Measurements from ENCODE around the gene PKNOX2. TPM values are rescaled to one million over a fixed set of nuclear protein-coding genes. Genes with fewer than 3 reads are reported as not detected.

Gene PKNOX2
- total and polyA plus RNA-seq, 4 experiments from 2014 or later, result not detected

- peaks cover 4% of the 10 kb centered on the region in 2 donors for H3K27me3 Mint-ChIP-seq
- H3K36me3 ChIP-seq (ENCODE audit: insufficient read depth, low read length), result no peaks in the 10 kb centered on the region
- no peaks in the 10 kb centered on the region for H3K36me3 Mint-ChIP-seq
- H3K27me3 ChIP-seq (ENCODE audit: insufficient read depth, low read length), result no peaks in the 10 kb centered on the region
- H3K4me3 Mint-ChIP-seq, result no peak overlapping the region
- H3K4me3 ChIP-seq (ENCODE audit: low read length in 2 of 2), result no peak overlapping the region
- intact Hi-C loops (cut with micrococcal nuclease), result no loop called here
- ChIA-PET POLR2A (ENCODE audit: partially characterized antibody) (no interaction called here), CTCF (ENCODE audit: partially characterized antibody) (no interaction called here)
- no peak for DNase-seq
- H3K27ac ChIP-seq (ENCODE audit: low read depth, low read length), result no peak overlapping the region
- peaks cover 0 to 1% (median 0%) of the 10 kb centered on the region in 8 donors for H3K9me3 Mint-ChIP-seq
- H3K4me1 ChIP-seq (ENCODE audit: insufficient read depth, low read length), result no peaks in the 10 kb centered on the region
- no peak overlapping the region for H3K27ac Mint-ChIP-seq
- no peaks in the 10 kb centered on the region for H3K9me3 ChIP-seq (ENCODE audit: control insufficient read depth in 1 of 2, low read length in 2 of 2)
- H3K4me1 Mint-ChIP-seq, result peaks cover 0 to 2% (median 0%) of the 10 kb centered on the region in 4 donors
These were observed 132.9 kb downstream of the PKNOX2 start for GRCh38 chr11:125297346-125297915.

GRCh38 chr11:125299061-125299615, 134.6 kb downstream of the PKNOX2 start:
- H3K27me3 Mint-ChIP-seq, result peaks cover 4% of the 10 kb centered on the region in 2 donors
- H3K36me3 Mint-ChIP-seq, result no peaks in the 10 kb centered on the region
- CTCF ChIA-PET (ENCODE audit: partially characterized antibody), result no interaction called here

GRCh38 chr11:125299821-125300220, 135.3 kb downstream of the PKNOX2 start:
- Histone ChIP-seq H3K27ac (ENCODE audit: low read depth, low read length) (no peak overlapping the region), H3K27me3 (ENCODE audit: insufficient read depth, low read length) (no peaks in the 10 kb centered on the region), H3K9me3 (ENCODE audit: control insufficient read depth in 1 of 2, low read length in 2 of 2) (no peaks in the 10 kb centered on the region), H3K4me1 (ENCODE audit: insufficient read depth, low read length) (no peaks in the 10 kb centered on the region), H3K4me3 (ENCODE audit: low read length in 2 of 2) (no peak overlapping the region), H3K36me3 (ENCODE audit: insufficient read depth, low read length) (no peaks in the 10 kb centered on the region)
- intact Hi-C loops (cut with micrococcal nuclease), result no loop called here
- no peak overlapping the region for H3K4me3 Mint-ChIP-seq
- no peak for DNase-seq
- no peaks in the 10 kb centered on the region for H3K36me3 Mint-ChIP-seq
- ChIA-PET CTCF (ENCODE audit: partially characterized antibody) (no interaction called here), POLR2A (ENCODE audit: partially characterized antibody) (no interaction called here)
- H3K9me3 Mint-ChIP-seq, result no peaks in the 10 kb centered on the region
- H3K27me3 Mint-ChIP-seq, result peaks cover 1 to 4% of the 10 kb centered on the region in 2 donors
- H3K4me1 Mint-ChIP-seq, result no peaks in the 10 kb centered on the region
- no peak overlapping the region for H3K27ac Mint-ChIP-seq

More at GRCh38 chr11:125299061-125299615, 134.6 kb downstream of the PKNOX2 start:
- no peaks in the 10 kb centered on the region for H3K9me3 ChIP-seq (ENCODE audit: control insufficient read depth in 1 of 2, low read length in 2 of 2)
- no peaks in the 10 kb centered on the region for H3K27me3 ChIP-seq (ENCODE audit: insufficient read depth, low read length)
- H3K27ac ChIP-seq (ENCODE audit: low read depth, low read length), result no peak overlapping the region
- intact Hi-C loops (cut with micrococcal nuclease), result no loop called here
- DNase-seq, result no peak
- no peaks in the 10 kb centered on the region for H3K9me3 Mint-ChIP-seq
- peaks cover 0 to 2% (median 0%) of the 10 kb centered on the region in 4 donors for H3K4me1 Mint-ChIP-seq
- H3K27ac Mint-ChIP-seq, result peak overlapping the region in 1 of 7 donors; percentile 15
- POLR2A ChIA-PET (ENCODE audit: partially characterized antibody), result no interaction called here
- no peak overlapping the region for H3K4me3 ChIP-seq (ENCODE audit: low read length in 2 of 2)
- no peak overlapping the region for H3K4me3 Mint-ChIP-seq
- H3K36me3 ChIP-seq (ENCODE audit: insufficient read depth, low read length), result no peaks in the 10 kb centered on the region
- no peaks in the 10 kb centered on the region for H3K4me1 ChIP-seq (ENCODE audit: insufficient read depth, low read length)

GRCh38 chr11:125300791-125301218, 136.3 kb downstream of the PKNOX2 start:
- Histone ChIP-seq H3K4me3 (ENCODE audit: low read length in 2 of 2) (no peak overlapping the region), H3K4me1 (ENCODE audit: insufficient read depth, low read length) (no peaks in the 10 kb centered on the region), H3K27me3 (ENCODE audit: insufficient read depth, low read length) (no peaks in the 10 kb centered on the region), H3K9me3 (ENCODE audit: control insufficient read depth in 1 of 2, low read length in 2 of 2) (no peaks in the 10 kb centered on the region), H3K27ac (ENCODE audit: low read depth, low read length) (no peak overlapping the region), H3K36me3 (ENCODE audit: insufficient read depth, low read length) (no peaks in the 10 kb centered on the region)
- Mint-ChIP-seq H3K27me3 (peaks cover 1 to 4% of the 10 kb centered on the region in 2 donors), H3K27ac (no peak overlapping the region), H3K4me3 (no peak overlapping the region), H3K36me3 (no peaks in the 10 kb centered on the region), H3K9me3 (peaks cover 0 to 2% (median 0%) of the 10 kb centered on the region in 8 donors), H3K4me1 (no peaks in the 10 kb centered on the region)
- DNase-seq, result no peak
- POLR2A ChIA-PET (ENCODE audit: partially characterized antibody), result no interaction called here
- CTCF ChIA-PET (ENCODE audit: partially characterized antibody), result no interaction called here
- intact Hi-C loops (cut with micrococcal nuclease), result no loop called here

- ChIA-PET POLR2A (ENCODE audit: partially characterized antibody) (no interaction called here), CTCF (ENCODE audit: partially characterized antibody) (no interaction called here)
- Histone ChIP-seq H3K4me1 (ENCODE audit: insufficient read depth, low read length) (no peaks in the 10 kb centered on the region), H3K27me3 (ENCODE audit: insufficient read depth, low read length) (no peaks in the 10 kb centered on the region), H3K9me3 (ENCODE audit: control insufficient read depth in 1 of 2, low read length in 2 of 2) (no peaks in the 10 kb centered on the region), H3K4me3 (ENCODE audit: low read length in 2 of 2) (no peak overlapping the region), H3K27ac (ENCODE audit: low read depth, low read length) (no peak overlapping the region), H3K36me3 (ENCODE audit: insufficient read depth, low read length) (no peaks in the 10 kb centered on the region)
- Mint-ChIP-seq H3K36me3 (no peaks in the 10 kb centered on the region), H3K9me3 (peaks cover 0 to 2% (median 0%) of the 10 kb centered on the region in 8 donors), H3K4me1 (no peaks in the 10 kb centered on the region), H3K4me3 (no peak overlapping the region), H3K27ac (no peak overlapping the region), H3K27me3 (peaks cover 1 to 4% of the 10 kb centered on the region in 2 donors)
- intact Hi-C loops (cut with micrococcal nuclease), result no loop called here
- no peak for DNase-seq
These were observed 136.8 kb downstream of the PKNOX2 start for GRCh38 chr11:125301346-125301745.

GRCh38 chr11:125303186-125303585, 138.6 kb downstream of the PKNOX2 start:
- POLR2A ChIA-PET (ENCODE audit: partially characterized antibody), result no interaction called here

GRCh38 chr11:125303694-125304093, 139.1 kb downstream of the PKNOX2 start:
- H3K27me3 ChIP-seq (ENCODE audit: insufficient read depth, low read length), result peaks cover 5% of the 10 kb centered on the region
- H3K27ac Mint-ChIP-seq, result no peak overlapping the region
- no peaks in the 10 kb centered on the region for H3K4me1 ChIP-seq (ENCODE audit: insufficient read depth, low read length)
- H3K9me3 ChIP-seq (ENCODE audit: control insufficient read depth in 1 of 2, low read length in 2 of 2), result no peaks in the 10 kb centered on the region
- no peaks in the 10 kb centered on the region for H3K36me3 ChIP-seq (ENCODE audit: insufficient read depth, low read length)
- POLR2A ChIA-PET (ENCODE audit: partially characterized antibody), result no interaction called here
- H3K36me3 Mint-ChIP-seq, result no peaks in the 10 kb centered on the region
- H3K9me3 Mint-ChIP-seq, result peaks cover 0 to 2% (median 0%) of the 10 kb centered on the region in 8 donors
- H3K4me1 Mint-ChIP-seq, result no peaks in the 10 kb centered on the region
- no peak overlapping the region for H3K27ac ChIP-seq (ENCODE audit: low read depth, low read length)
- H3K27me3 Mint-ChIP-seq, result peaks cover 4% of the 10 kb centered on the region in 2 donors
- CTCF ChIA-PET (ENCODE audit: partially characterized antibody), result no interaction called here
- DNase-seq, result no peak
- no peak overlapping the region for H3K4me3 ChIP-seq (ENCODE audit: low read length in 2 of 2)
- intact Hi-C loops (cut with micrococcal nuclease), result no loop called here
- no peak overlapping the region for H3K4me3 Mint-ChIP-seq

More at GRCh38 chr11:125303186-125303585, 138.6 kb downstream of the PKNOX2 start:
- intact Hi-C loops (cut with micrococcal nuclease), result no loop called here
- Mint-ChIP-seq H3K27ac (no peak overlapping the region), H3K27me3 (peaks cover under 1 to 4% of the 10 kb centered on the region in 2 donors), H3K36me3 (no peaks in the 10 kb centered on the region), H3K4me1 (no peaks in the 10 kb centered on the region), H3K4me3 (no peak overlapping the region), H3K9me3 (peaks cover 0 to 2% (median 0%) of the 10 kb centered on the region in 8 donors)
- Histone ChIP-seq H3K27me3 (ENCODE audit: insufficient read depth, low read length) (peaks cover 5% of the 10 kb centered on the region), H3K9me3 (ENCODE audit: control insufficient read depth in 1 of 2, low read length in 2 of 2) (no peaks in the 10 kb centered on the region), H3K4me3 (ENCODE audit: low read length in 2 of 2) (no peak overlapping the region), H3K4me1 (ENCODE audit: insufficient read depth, low read length) (no peaks in the 10 kb centered on the region), H3K36me3 (ENCODE audit: insufficient read depth, low read length) (no peaks in the 10 kb centered on the region), H3K27ac (ENCODE audit: low read depth, low read length) (no peak overlapping the region)
- no peak for DNase-seq
- CTCF ChIA-PET (ENCODE audit: partially characterized antibody), result no interaction called here

All from CD4-positive, alpha-beta memory T cell (primary cell).